Left ventricle myocardium inferior (tissue), 1 donor: ENCODE measurements around the gene UPK2. TPM values are rescaled to one million over a fixed set of nuclear protein-coding genes. Genes with fewer than 3 reads are reported as not detected.
"Not testable (repeated sequence)": the region's sequence is repeated elsewhere in the genome, so short reads cannot be mapped to it uniquely, and the experiment has no call there.

Source experiments
- DNase-seq: peaks from one replicate; pipeline ENCODE4 v3.0.0-alpha.2; 2020
- H3K27ac ChIP-seq: fragments of 200-600 bp; replicated peaks from 2 replicates; pipeline ENCODE4 v1.8.0; 2021
- H3K27me3 ChIP-seq: fragments of 200-600 bp; 2 replicates; pipeline ENCODE4 v1.8.0; 2021; ENCODE audit warnings: low read depth
- H3K36me3 ChIP-seq: fragments of 200-600 bp; 2 replicates; pipeline ENCODE4 v1.8.0; 2021
- H3K4me1 ChIP-seq: fragments of 200-600 bp; 2 replicates; pipeline ENCODE4 v1.8.0; 2021
- H3K4me3 ChIP-seq: fragments of 200-600 bp; 2 replicates; pipeline ENCODE4 v1.8.0; 2021; ENCODE audit warnings: mild to moderate bottlenecking, moderate library complexity
- H3K9me3 ChIP-seq: fragments of 200-600 bp; replicated peaks from 2 replicates; pipeline ENCODE4 v1.8.0; 2021
- CTCF ChIP-seq: fragments of 200-600 bp; IDR thresholded peaks from 2 replicates; pipeline ENCODE4 v1.8.0; 2021; ENCODE audit warnings: antibody characterized with exemption, mild to moderate bottlenecking, borderline replicate concordance
- intact Hi-C: fragments of 100-400 bp; cut with micrococcal nuclease; formaldehyde crosslinking; loops from one replicate; pipeline ENCODE4 v1.11.0; 2022
- total RNA-seq: library from RNA; stranded (reverse); fragmentation: NEBNext Ultra II Directional; extraction: Animal tissue kit (Norgen Biotek cat#: 25700); gene quantifications from one replicate; pipeline ENCODE4 v1.2.1, GENCODE V29; 2021
- donor health status: DM: no; HTN: yes; CAD: no; lungs with severe emphysema.

The UPK2 gene
- total RNA-seq, 1 donor from 2014 or later: not detected

GRCh38 chr11:118961189-118961588, 5.1 kb downstream of the UPK2 start:
- H3K27me3 ChIP-seq: peaks cover 2% of the 10 kb centered on the region
- no peak overlapping the region for H3K27ac ChIP-seq
- no peaks in the 10 kb centered on the region for H3K4me1 ChIP-seq
- H3K4me3 ChIP-seq: no peak overlapping the region
- no peak for DNase-seq
- no peaks in the 10 kb centered on the region for H3K9me3 ChIP-seq
- intact Hi-C loops: loop anchor here (10.0 kb wide), 1 partner anchor 266 kb away; no protein-coding TSS in a partner anchor
- no peak for TF ChIP-seq CTCF
- no peaks in the 10 kb centered on the region for H3K36me3 ChIP-seq

- Histone ChIP-seq H3K4me1 (no peaks in the 10 kb centered on the region), H3K9me3 (no peaks in the 10 kb centered on the region), H3K4me3 (no peak overlapping the region), H3K27me3 (no peaks in the 10 kb centered on the region), H3K36me3 (no peaks in the 10 kb centered on the region), H3K27ac (no peak overlapping the region)
- DNase-seq: no peak
- no peak for TF ChIP-seq CTCF
- intact Hi-C loops: loop anchor here (10.0 kb wide), 1 partner anchor 267 kb away; no protein-coding TSS in a partner anchor
Measured at GRCh38 chr11:118961591-118961990, 5.5 kb downstream of the UPK2 start.

- peaks cover 38% of the 10 kb centered on the region for H3K27me3 ChIP-seq
- H3K27ac ChIP-seq, H3K4me3 ChIP-seq, H3K4me1 ChIP-seq, DNase-seq, H3K9me3 ChIP-seq, H3K36me3 ChIP-seq: not testable (repeated sequence)
- intact Hi-C loops: loop anchor here (10.0 kb wide), 1 partner anchor 275 kb away; no protein-coding TSS in a partner anchor
Measured at GRCh38 chr11:118969508-118969907, 13.4 kb downstream of the UPK2 start.

GRCh38 chr11:118971646-118972045, 15.5 kb downstream of the UPK2 start, which contains the start of gene FOXR1:
Gene FOXR1, plus strand, starts transcription at chr11:118971761. Its CDS starts 171 bp downstream, at chr11:118971932.
- no peak for TF ChIP-seq CTCF
- intact Hi-C loops: no loop called here

GRCh38 chr11:118973985-118974384, 17.9 kb downstream of the UPK2 start:
- Histone ChIP-seq H3K9me3 (no peaks in the 10 kb centered on the region), H3K4me3 (no peak overlapping the region), H3K36me3 (no peaks in the 10 kb centered on the region), H3K4me1 (no peaks in the 10 kb centered on the region), H3K27me3 (peaks cover 38% of the 10 kb centered on the region), H3K27ac (no peak overlapping the region)
- no peak for TF ChIP-seq CTCF
- intact Hi-C loops: no loop called here
- DNase-seq: no peak

More at GRCh38 chr11:118971646-118972045, 15.5 kb downstream of the UPK2 start, which contains the start of gene FOXR1:
- no peaks in the 10 kb centered on the region for H3K36me3 ChIP-seq
- no peak for DNase-seq
- H3K4me3 ChIP-seq: no peak within 1 kb of the TSS
- H3K4me1 ChIP-seq: no peaks in the 10 kb centered on the region
- peaks cover 38% of the 10 kb centered on the region for H3K27me3 ChIP-seq
- no peak within 1 kb of the TSS for H3K27ac ChIP-seq
- no peaks in the 10 kb centered on the region for H3K9me3 ChIP-seq

- H3K4me1 ChIP-seq: peaks cover 8% of the 10 kb centered on the region
- DNase-seq: no peak
- no peak overlapping the region for H3K27ac ChIP-seq
- peaks cover 25% of the 10 kb centered on the region for H3K27me3 ChIP-seq
- H3K36me3 ChIP-seq: no peaks in the 10 kb centered on the region
- no peak for TF ChIP-seq CTCF
- H3K9me3 ChIP-seq: no peaks in the 10 kb centered on the region
- no peak overlapping the region for H3K4me3 ChIP-seq
- intact Hi-C loops: no loop called here
Measured at GRCh38 chr11:118975771-118976709, 19.9 kb downstream of the UPK2 start.
